ENCODE results near the gene CHDH.

The CHDH gene

GRCh38 chr3:53808496-53808895 lies 37.7 kb downstream of the CHDH start:
- DNase-seq (ENCODE audit: low read depth) = no peak

- no peak for DNase-seq (ENCODE audit: low read depth)
Measured at GRCh38 chr3:53807117-53807810, 39.0 kb downstream of the CHDH start.

GRCh38 chr3:53806182-53807116 lies 39.8 kb downstream of the CHDH start:
- DNase-seq (ENCODE audit: low read depth) = no peak

DNA sequence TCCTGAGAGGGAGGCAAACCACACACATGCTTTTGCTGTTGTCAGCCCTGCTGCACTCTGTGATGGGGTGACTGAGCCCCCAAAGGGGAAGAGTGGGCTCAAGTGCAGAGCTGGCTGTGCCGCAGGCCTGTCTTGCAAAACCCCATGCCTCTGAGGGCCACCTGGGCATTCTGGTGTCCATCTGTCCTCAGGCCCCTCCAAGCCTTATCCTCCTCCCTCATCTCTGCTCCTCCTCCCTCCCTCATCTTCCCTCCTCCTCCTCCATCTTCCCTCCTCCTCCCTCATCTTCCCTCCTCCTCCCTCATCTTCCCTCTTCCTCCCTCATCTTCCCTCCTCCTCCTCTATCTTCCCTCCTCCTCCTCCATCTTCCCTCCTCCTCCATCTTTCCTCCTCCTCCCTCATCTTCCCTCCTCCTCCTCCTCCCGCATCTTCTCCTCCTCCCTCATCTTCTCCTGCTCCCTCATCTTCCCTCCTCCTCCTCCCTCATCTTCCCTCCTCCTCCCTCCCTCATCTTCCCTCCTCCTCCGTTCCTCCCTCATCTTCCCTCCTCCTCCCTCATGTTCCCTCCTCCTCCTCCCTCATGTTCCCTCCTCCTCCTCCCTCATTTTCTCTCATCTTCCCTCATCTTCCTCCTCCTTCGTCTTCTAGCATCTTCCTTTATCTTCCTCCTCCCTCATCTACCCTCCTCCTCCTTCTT lies 40.6 kb downstream of the CHDH start:
- DNase-seq (ENCODE audit: low read depth) = no peak

DNA sequence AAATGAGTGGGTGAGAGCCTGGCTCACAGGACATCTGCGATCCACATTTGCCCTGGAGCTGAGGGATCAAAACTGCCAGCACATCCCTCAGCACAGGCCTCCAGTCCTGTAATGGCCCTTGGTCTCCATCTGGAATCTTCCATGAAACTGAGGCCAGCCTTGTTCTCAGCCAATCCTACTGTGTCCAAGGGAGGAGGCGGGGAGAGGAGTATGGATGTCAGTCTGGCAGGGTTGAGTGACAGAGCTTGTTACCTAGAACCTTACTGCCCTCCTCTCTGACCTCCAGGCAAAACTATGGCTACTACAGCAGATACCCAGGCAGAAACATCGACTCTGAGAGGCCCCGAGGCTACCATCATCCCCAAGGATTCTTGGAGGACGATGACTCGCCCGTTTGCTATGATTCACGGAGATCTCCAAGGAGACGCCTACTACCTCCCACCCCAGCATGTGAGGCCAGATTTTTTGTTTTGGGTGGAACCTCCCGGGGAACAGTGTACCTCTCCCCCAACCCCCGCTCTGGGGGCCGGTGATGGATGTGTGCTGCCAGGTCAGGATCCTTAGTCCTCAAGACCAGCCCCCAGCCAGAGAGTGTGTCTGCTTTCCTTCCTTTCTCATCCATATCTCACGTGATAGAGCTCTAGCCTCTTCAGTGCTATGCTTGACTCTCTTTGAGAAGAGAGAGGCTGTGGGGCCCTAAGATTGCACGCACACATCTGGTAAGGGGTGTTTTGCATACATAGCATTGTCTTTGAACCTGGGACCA lies 41.3 kb downstream of the CHDH start:
- no peak for DNase-seq (ENCODE audit: low read depth)

DNA sequence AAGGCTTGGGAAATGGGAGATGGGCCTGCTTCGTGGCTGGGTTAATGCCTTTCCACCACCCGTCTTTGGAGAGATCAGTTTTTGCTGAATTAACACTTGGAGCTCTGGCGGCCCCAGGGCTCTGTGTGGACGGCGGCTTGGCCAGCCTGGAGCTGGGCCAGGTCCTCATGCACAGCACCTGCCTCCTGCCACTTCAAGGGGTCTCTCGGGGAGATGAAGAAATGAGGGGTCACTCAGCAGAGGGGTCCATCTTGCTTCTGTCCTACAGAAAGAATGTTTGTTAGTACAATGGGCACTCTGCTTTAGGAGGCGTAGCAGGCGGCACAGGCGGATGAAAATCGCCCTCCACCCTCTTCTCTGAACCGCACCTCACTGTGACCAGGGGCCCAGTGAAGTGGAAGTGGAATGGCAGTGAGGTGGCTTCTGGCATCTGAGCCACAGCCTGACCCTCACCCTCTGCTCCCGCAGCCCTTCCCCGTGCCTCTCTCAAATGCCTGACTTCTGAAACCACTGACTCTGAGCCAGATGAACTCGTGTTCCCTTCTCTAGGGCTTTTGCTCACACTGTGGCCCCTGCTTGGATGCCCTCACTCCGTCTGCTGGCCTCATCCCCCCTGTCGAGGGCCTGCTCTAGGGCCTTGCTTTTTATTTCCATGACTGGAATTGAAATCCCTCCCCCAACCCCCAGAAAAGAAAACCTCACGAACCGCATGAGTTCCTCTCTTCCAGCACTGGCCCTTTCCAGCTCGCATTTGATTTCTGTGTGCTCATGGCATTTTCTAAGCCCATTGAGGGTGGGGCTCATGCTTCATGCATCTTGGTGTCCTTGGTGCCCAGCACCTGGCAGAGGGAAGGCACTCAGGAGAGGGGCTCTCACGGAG lies 42.2 kb downstream of the CHDH start:
- DNase-seq (ENCODE audit: low read depth) = no peak

DNA sequence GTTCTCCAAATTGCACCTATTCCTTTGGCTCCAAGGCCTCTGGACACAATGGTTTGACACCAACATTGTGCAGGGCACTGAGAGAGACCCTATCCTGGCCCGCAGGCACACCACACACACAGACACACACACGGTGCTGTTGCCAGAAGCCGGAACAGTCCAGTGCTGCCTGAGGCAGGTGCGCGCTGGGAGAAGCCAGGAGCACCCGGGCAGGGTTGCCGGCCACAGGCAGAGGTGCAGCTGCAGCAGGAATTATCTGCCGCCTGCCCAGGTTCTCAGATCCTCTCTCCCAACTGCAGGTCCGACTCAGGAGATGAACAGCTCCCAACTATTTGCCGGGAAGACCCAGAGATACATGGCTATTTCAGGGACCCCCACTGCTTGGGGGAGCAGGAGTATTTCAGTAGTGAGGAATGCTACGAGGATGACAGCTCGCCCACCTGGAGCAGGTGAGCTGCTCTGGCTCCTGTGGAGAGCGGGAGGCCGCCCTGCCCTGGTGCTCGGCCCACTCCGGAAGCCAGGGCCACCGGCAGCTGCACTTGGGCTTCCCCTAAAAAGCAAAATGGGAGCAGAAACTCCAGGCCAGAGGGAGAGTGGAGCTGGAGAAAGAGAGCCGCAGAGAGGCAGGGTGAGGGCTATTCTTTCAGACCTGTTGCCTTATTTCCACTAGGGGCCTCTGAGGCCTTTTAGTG lies 42.9 kb downstream of the CHDH start:
- DNase-seq (ENCODE audit: low read depth) = no peak

- no peak for DNase-seq (ENCODE audit: low read depth)
Measured at GRCh38 chr3:53802256-53802880, 43.9 kb downstream of the CHDH start.

DNA sequence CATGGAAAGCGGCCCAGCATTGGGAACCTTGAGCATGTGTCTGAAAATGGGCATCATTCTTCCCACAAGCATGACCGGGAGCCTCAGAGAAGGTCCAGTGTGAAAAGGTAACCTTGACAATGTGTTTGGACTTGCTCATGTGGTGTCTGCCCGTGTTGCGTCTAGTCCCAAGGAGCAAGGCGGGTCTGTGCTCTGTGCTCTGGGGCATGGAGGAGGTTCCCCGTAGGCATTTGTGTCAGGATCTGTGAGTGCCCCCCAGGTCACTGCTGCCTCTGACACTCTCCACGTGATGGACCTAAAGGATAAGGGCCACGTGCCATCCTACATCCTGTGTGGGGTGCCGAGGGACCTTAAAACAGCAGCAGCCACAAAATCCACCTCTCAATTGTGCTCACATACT lies 44.9 kb downstream of the CHDH start:
- no peak for DNase-seq (ENCODE audit: low read depth)

DNA sequence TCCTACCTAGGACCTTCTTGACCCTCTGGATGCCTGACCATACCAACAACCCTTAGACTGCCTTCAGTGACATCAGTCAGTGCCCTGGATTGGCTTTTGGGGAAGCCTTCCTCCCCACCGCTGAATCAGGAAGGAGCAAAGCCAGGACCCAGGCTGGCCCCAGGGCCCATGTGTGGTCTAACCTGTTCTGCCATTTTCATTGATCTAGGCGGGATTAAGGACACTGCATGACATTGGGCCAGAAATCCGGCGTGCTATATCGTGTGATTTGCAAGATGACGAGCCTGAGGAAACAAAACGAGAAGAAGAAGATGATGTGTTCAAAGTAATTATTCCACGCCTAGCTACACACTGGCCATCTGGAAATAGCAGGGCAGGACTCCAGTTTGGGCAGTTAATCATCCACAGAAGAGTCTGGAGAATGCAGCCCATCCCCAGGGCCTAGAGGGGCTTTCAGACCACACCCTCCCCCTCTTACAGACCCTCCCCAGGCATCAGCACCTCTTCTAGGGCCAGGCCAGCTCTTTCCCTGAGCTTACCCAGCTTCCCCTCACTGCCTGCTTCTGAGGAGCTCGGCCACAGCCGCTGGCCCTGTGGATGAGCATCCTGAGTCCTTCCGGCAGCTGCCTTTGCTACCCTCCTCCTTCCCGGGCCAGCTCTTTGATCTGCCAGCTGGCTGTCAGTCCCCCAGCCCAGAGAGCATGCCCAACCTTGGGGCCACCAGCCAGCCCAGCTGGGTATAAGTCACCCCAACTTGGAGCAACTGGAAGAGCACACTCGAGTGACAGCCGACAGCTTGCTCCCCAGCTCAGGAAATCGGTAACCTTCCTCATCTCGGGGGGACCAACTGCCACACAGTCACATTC lies 45.9 kb downstream of the CHDH start:
- DNase-seq (ENCODE audit: low read depth) = no peak

DNA sequence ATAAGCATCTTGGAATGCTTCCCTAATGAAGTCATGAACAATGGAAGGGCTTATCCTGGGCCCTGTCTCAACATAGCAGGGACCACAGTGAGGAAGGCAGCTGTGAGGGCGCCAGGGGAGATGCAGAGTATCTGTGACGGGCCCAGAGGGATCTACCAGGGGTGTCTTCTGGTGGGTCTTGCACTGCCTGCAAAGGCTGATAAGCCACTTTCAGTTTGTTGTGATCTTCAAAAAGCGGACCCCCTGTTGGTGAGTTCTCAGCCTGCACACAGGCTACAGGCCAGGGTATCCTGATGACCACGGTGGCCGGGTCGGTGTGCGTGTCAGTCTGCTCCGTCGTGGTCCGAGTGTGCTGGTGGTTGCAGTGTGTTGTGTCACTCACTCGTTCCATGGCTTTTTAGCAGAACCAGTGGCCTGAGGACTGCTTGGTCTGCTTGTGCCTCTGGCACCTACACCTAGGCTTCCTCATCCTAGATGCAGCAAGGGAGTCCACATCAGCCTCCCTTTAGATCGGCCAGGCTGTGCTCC lies 46.8 kb downstream of the CHDH start:
- DNase-seq (ENCODE audit: low read depth) = no peak

DNA sequence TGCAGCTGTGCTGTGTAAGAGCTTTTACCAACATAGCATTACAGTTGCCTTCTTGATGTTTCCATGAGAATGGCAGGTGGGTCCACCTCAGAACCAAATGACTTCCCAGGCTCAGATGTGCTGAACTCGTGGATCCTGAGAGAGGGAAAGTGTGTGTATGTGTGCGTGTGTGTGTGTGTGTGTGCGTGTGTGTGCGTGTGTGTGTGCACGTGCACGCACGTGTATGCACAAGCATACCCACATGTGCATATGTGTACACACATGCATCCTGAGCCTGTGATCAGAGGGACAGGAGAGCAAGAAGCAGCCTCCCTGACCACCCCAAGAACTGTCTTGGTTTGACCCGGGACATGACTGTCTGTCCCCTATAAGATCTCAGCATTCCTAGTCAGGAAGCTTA lies 48.1 kb downstream of the CHDH start:
- no peak for DNase-seq (ENCODE audit: low read depth)

GRCh38 chr3:53795789-53796560 lies 50.2 kb downstream of the CHDH start:
- DNase-seq (ENCODE audit: low read depth) = no peak

DNA sequence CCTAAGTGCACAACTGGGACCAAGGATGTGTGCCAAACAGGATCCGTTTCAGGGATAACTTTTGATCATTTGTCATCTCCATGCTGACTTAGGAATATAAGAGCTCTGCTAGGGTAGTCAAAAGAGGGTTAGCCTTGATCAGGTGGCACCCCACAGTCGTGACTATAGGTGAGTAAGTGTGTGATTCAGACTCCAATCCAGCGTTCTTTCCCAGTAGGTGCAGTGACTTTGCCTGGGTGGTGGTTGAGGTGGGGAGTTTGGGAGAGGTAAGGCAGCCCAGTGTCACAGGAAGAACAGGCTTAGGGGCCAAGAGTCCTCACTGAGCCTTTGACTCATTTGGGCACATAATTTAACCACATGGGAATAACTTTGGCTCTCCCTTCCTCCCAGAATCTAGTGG lies 51.0 kb downstream of the CHDH start:
- DNase-seq (ENCODE audit: low read depth) = no peak

- no peak for DNase-seq (ENCODE audit: low read depth)
Measured at GRCh38 chr3:53794597-53794996, 51.6 kb downstream of the CHDH start.

- DNase-seq (ENCODE audit: low read depth) = no peak
Measured at GRCh38 chr3:53792866-53793265, 53.4 kb downstream of the CHDH start.

- DNase-seq (ENCODE audit: low read depth) = no peak
Measured at GRCh38 chr3:53791317-53791716, 54.9 kb downstream of the CHDH start.

- no peak for DNase-seq (ENCODE audit: low read depth)
Measured at GRCh38 chr3:53790470-53790869, 55.7 kb downstream of the CHDH start.
